ENCODE measurements around the gene ZMYND8.
"Not testable (repeated sequence)": the region's sequence is repeated elsewhere in the genome, so short reads cannot be mapped to it uniquely, and the experiment has no call there.

The ZMYND8 gene

DNA sequence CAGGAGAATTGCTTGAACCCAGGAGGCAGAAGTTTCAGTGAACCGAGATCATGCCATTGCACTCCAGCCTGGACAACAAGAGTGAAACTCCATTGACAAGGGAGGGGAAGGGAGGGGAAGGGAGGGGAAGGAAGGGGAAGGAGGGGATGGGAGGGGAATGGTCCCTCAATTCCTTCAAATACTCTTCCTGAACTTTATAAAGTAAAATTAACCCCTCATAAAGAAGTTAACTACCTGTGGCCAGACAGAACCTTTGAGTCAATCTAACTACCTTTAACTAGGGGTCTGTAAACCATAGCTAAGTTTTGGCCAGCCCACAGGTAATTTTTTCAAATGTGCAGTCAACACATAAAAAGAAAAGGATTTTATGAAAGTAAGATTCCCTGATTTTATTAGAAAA, 131.0 kb downstream of the ZMYND8 start:
- DNase-seq (ENCODE audit: low read depth in 2 of 2) = no peak

DNA sequence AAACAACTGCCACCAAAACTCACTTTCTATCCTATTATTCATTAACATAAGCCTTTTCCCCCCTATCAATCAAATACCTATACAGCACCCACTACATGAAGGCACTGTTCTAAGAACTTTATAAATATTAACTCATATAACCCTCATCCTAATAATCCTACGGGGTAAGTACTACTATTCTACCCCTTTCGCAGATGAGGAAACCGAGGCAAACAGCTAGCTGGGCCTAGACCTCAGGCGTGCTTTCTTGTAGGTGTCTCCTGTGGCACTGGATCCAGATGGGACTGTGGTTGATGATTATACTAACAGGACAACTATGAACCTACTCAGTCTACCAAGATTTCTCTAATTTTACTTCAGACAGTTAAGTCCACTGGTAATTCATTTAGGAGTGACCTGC, 131.6 kb downstream of the ZMYND8 start:
- no peak for DNase-seq (ENCODE audit: low read depth in 2 of 2)

DNA sequence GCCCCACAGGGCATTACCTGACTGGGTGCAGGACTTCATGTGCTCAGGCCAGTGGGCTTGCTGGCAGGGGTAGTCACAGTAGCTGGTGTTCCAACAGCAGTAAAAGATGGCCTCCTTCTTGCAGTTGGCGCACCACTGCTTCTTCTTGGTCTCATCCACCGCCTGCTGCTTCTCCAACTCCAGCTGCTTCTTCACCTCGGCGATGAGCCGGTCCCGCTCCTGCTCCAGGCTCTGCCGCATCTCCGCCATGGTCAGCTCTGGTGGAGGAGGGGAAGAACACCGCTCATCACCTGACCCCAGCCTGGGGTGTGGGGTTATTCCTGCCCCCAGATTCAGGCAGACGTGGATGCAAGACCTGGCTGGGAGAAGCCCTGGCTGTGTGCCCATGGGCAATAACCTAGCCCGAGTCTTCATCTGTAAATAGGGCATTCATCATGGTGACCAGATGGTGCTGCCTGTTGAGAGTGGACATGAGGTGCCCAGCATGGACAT, 132.2 kb downstream of the ZMYND8 start:
- no peak for DNase-seq (ENCODE audit: low read depth in 2 of 2)

DNA sequence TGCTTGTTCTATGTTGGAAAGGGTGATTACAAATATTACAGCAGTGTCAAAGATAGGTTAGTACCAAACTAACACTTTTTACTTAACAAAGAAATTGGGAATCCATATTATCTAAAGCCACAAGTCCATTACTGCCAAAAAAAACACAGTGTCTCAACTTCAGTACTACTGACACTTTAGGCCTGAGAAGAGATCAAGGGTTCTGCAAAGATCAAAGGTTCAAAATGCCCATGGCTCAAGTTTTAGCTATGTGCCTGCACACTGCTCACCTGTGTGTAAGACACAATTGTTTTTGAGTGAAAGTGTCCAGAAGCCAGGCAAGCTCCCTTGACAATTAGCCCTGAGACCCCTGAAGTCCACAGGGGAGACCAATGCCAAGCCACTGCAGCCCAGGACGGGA, 132.6 kb downstream of the ZMYND8 start:
- no peak for DNase-seq (ENCODE audit: low read depth in 2 of 2)

- no peak for DNase-seq (ENCODE audit: low read depth in 2 of 2)
Observed at GRCh38 chr20:47222468-47223119, 133.9 kb downstream of the ZMYND8 start.

DNA sequence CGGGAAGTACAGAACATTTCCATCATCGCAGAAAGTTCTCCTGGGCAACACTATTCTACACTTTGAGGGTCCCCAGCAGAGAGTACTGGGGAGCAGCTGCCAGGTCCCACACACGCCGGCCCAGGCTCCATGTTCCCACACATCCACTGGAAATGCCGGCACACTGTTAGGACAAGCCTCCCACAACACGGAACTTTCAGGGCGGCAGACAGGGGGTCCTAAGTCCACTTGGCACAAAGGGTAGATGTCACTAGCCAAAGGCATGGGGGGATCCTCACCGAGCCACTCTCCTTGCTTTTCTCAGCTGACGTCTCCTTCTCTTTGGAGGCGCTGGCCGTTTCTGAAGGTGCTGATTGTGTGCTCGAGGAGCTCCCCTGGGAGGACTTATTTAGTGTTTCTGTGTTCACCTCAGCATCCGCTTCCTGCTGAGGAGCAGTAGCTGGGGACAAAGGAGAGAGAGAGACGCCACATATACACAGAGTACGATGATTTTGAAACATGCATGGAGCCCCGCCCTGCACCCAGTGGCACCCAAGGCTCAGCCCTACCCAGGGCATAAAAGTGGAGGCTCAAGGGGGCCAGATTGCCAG, 135.4 kb downstream of the ZMYND8 start:
- DNase-seq (ENCODE audit: low read depth in 2 of 2) = no peak

DNA sequence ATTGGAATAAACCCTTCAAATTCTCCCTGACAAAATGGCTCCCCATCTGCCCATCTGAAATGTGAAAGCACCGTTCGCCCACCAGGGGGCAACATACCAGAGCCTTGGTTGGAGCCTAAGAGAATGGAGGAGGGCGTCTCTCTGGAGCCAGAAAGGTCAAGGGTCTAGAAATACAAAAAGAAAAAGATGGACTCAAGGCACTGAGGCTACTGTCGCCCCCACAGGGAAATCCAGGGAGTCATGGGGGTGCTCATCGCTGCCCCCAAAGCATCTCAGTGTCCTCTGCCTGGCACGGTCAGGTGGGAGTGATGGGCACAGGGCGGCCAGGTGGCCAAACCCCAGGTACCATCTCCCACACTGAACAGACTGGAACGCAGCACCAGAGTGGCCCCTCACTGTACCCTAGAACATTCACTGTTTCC, 136.3 kb downstream of the ZMYND8 start:
- DNase-seq (ENCODE audit: low read depth in 2 of 2) = peak; percentile 8 to 11

DNA sequence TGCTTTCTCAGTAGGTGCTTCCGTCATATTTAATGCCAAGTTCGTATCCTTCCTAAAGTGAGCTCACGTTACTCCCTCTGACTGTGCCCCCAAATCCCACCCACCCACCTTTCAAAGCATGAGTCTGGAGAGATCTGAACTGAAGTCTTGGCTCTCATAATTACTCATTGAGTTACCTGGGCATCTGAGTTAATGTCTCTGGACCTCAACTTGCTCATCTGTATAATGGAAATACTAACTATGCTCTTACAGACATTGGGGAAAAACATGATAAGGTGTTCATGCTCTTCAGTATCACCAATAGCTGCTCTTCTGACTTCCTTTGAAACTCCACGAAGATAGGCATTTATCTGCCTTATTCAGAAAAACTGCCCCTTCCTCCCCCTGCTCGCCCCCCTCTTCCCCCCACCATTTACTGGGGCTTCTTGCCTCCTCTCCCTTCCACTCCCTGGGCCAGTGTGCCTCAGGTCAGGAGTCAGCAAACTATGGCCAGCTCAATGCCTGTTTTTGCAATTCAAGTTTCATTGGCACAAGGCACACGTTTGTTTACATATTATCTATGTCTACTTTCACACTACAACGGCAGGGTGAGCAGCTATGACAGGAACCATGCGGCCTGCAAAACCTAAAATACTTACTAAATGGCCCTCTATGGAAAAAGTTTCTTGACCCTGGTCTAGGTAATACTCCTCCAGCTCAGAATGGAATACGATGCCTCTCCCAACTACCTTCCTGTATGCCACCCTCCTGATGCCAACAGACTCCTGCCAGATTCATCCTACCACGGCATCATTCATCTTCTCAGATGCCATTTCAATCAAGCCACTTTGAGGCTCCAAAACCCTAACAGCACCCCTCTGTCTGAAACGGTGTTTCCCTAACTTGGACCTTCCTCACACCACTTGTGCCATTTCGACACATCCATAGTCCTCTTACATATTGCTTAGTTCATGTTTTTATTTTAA, 138.7 kb downstream of the ZMYND8 start:
- no peak for DNase-seq (ENCODE audit: low read depth in 2 of 2)

DNA sequence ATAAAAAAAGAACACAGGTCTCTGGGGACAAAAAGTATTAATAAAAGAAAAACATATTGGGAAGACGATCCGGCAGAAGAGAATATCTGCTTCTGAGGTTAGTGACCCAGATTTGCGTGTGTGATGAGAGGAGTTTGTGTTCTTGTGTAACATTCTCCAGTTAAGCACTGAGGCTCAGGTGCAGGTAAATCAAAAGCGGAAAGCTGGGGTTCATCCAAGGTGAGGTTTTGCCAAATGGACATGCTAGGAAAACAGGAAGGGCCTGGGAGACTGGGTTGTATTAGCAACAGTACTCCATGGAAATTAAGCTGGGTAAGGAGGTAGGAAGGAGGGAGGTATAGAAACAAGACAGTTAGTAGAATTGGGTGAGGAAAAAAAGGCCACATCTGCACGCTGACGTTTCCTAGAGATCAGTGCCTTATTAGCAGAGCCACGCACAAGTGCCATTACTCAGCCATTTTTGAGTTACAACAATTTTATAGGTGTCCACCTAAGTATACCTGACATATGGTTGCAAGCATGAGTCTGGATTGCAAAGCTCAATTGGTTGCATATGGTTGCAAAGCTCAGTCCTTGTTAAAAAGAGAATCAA, 139.6 kb downstream of the ZMYND8 start:
- no peak for DNase-seq (ENCODE audit: low read depth in 2 of 2)

- no peak for DNase-seq (ENCODE audit: low read depth in 2 of 2)
Observed at GRCh38 chr20:47215653-47216397, 140.7 kb downstream of the ZMYND8 start.

- no peak for DNase-seq (ENCODE audit: low read depth in 2 of 2)
Observed at GRCh38 chr20:47213966-47214365, 142.5 kb downstream of the ZMYND8 start.

DNA sequence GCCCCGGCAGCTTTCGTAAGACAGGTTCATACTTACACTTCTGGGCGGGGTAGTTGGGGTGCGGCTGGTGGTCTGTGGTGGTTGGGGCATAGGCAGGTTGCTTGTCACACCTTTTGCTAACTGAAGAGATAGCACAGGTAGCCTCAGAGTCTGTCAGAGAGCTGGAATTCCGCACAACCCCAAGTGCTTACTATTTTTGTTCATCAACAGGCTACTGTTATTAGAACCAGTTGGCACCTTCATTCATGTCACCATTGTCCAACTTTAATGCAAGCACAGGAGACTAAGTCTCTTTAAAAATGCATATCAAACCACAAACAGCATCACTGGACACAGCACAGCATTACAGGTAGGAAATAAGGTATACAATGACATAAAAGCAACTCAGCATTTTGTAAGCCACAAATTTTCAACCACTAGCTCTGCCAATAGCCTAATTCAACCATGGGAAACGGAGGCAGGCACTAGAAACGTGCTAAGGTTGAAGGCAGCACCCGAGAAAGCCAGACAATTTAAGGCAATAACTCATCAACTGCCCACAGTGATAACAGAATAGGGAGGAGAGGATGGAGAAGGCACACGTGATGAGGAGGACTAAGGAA, 143.8 kb downstream of the ZMYND8 start:
- DNase-seq (ENCODE audit: low read depth in 2 of 2) = no peak

GRCh38 chr20:47211036-47211435, 145.5 kb downstream of the ZMYND8 start:
- DNase-seq (ENCODE audit: low read depth in 2 of 2) = no peak

- DNase-seq (ENCODE audit: low read depth in 2 of 2) = no peak
Observed at GRCh38 chr20:47210470-47210869, 146.0 kb downstream of the ZMYND8 start.

DNA sequence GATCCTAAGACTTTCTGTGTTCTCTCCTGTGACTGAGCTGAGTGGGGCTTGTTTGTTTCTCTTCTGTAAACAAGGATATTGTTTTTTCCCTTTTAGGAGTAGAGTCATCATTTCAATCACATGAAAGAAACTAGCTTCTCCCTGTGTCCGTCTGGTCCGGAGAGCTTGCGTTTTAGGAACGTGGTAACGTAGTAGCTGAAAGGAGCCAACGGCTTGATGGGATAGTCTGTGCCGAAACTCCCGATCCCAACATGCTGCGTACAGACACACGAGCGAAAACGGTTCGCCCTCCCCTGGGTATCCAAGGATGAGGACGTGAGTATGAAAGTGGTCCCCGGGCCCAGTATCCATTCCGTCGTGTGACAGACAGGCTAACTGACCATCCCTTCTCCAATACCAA, 146.5 kb downstream of the ZMYND8 start:
- DNase-seq (ENCODE audit: low read depth in 2 of 2) = no peak

DNA sequence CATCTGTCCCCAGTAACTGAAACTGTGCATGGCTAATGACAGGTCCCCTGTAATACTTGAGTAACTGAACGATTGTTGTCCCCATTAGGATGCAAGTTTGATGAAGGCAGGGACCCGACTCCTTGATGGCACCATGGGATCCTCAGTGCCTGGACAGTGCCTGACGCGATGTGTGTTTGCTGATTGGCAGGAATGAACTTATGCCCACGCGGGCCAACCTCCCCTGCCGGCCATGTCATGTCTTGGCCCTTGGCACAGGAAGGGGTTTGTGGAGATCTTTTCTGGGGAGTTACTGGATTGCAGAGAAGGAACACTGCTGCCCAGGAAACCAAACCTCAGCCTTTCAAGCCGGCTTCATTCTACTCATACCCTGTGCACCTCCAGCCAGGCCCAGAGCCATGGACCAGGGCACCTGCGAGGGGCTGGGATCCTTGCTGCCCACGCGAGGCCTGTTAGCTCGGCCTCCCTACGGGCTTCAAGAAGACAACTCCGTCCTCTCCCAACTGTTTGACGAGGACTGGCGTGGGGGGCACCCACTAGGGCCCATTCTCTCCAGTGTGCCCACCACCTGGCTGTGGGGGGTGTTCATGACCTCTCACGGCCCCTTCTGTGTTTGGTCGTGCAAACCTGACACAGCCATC, 147.8 kb downstream of the ZMYND8 start:
- DNase-seq (ENCODE audit: low read depth in 2 of 2) = no peak

- no peak for DNase-seq (ENCODE audit: low read depth in 2 of 2)
Observed at GRCh38 chr20:47206962-47207641, 149.4 kb downstream of the ZMYND8 start.

GRCh38 chr20:47206552-47206951, 149.9 kb downstream of the ZMYND8 start:
- not testable (repeated sequence) for DNase-seq (ENCODE audit: low read depth in 2 of 2)

- peak in 1 of 2 donors; percentile 27 for DNase-seq (ENCODE audit: low read depth in 2 of 2)
Observed at GRCh38 chr20:47205577-47206123, 150.8 kb downstream of the ZMYND8 start.

GRCh38 chr20:47204850-47205122, 151.7 kb downstream of the ZMYND8 start:
- DNase-seq (ENCODE audit: low read depth in 2 of 2) = not testable (repeated sequence)

Data from activated CD8-positive, alpha-beta memory T cell treated with anti-CD3 and anti-CD28 coated beads for 4 hours (primary cell).